Chondrocyte (in vitro differentiated cells): Measurements from ENCODE around the gene FAM171A1. TPM values are rescaled to one million over a fixed set of nuclear protein-coding genes. Genes with fewer than 3 reads are reported as not detected.

Experiments used
- DNase-seq: peaks from one replicate; pipeline ENCODE4 v3.0.0; 2021; ENCODE audit warnings: mixed read lengths, low spot score
- H3K27ac Mint-ChIP-seq: one replicate; pipeline ENCODE4 v1.8.0; 2021; ENCODE audit warnings: mild to moderate bottlenecking, moderate library complexity, mixed read lengths; ENCODE audit not compliant: unreplicated experiment
- H3K27me3 Mint-ChIP-seq: 2 replicates; pipeline ENCODE4 v1.8.0; 2021; ENCODE audit warnings: low read depth, mixed read lengths
- H3K36me3 Mint-ChIP-seq: 2 replicates; pipeline ENCODE4 v1.8.0; 2021; ENCODE audit warnings: low read depth, mixed read lengths
- H3K4me1 Mint-ChIP-seq: 2 replicates; pipeline ENCODE4 v1.8.0; 2021; ENCODE audit warnings: low read depth, mild to moderate bottlenecking, mixed read lengths
- H3K4me3 Mint-ChIP-seq: one replicate; pipeline ENCODE4 v1.8.0; 2021; ENCODE audit warnings: mild to moderate bottlenecking, moderate library complexity, mixed read lengths; ENCODE audit not compliant: unreplicated experiment
- H3K9me3 Mint-ChIP-seq: 2 replicates; pipeline ENCODE4 v1.8.0; 2021; ENCODE audit warnings: low read depth, mixed read lengths
- total RNA-seq: library from RNA; stranded (reverse); gene quantifications from 3 replicates; pipeline ENCODE4 v1.2.1, GENCODE V29; 2021
- TF ChIP-seq, protein P1 (sequence below): fragments of 200-600 bp; sonication (generic); IDR thresholded peaks from 2 replicates; pipeline ENCODE4 v1.5.0; 2021; ENCODE audit warnings: antibody characterized with exemption, mild to moderate bottlenecking, moderate library complexity

The FAM171A1 gene
- total RNA-seq, 1 donor from 2014 or later, result 40.9 TPM

DNA sequence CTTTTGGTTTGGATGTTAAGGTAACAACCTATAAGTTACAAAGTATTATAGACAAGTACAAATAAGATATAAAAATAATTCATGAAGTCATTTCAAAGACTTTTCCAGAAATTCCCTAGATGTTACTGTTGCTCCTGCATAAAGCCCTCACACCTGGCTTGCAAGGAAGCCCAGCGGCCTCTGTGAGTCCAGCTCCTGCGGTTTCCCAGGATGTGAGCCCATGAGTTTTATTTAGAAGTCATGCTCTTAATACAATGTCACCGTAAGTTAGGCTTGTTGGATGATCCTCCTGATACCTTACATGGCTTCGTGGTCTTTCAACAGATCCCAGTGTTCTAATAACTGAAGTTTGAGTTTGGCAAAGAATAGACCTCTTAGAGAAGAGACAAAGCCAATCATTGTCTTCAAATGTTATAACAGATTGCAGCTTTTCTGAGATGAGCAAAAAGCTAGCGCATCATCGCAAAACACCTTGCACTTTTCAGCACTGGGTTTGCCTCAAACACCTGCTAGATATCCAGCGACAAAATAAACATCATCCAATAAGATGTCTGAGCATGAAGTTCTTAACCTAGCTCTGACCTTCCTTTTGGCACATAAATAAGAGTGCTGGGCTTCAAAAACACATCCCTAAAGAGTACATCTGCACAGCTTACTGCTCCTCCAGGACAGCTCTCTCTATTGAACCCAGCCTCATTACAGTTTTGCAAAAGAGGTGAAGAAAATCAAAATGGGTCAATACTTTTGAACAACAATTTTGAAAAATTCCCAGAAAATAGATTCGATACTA is 3.6 kb downstream of the FAM171A1 start:
- H3K4me1 Mint-ChIP-seq, result peaks cover 29% of the 10 kb centered on the region
- peaks cover 3% of the 10 kb centered on the region for H3K9me3 Mint-ChIP-seq
- no peaks in the 10 kb centered on the region for H3K36me3 Mint-ChIP-seq
- H3K27ac Mint-ChIP-seq, result no peak overlapping the region
- TF ChIP-seq, protein P1, sequence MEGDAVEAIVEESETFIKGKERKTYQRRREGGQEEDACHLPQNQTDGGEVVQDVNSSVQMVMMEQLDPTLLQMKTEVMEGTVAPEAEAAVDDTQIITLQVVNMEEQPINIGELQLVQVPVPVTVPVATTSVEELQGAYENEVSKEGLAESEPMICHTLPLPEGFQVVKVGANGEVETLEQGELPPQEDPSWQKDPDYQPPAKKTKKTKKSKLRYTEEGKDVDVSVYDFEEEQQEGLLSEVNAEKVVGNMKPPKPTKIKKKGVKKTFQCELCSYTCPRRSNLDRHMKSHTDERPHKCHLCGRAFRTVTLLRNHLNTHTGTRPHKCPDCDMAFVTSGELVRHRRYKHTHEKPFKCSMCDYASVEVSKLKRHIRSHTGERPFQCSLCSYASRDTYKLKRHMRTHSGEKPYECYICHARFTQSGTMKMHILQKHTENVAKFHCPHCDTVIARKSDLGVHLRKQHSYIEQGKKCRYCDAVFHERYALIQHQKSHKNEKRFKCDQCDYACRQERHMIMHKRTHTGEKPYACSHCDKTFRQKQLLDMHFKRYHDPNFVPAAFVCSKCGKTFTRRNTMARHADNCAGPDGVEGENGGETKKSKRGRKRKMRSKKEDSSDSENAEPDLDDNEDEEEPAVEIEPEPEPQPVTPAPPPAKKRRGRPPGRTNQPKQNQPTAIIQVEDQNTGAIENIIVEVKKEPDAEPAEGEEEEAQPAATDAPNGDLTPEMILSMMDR, result no peak
- no peaks in the 10 kb centered on the region for H3K27me3 Mint-ChIP-seq
- no peak for DNase-seq
- H3K4me3 Mint-ChIP-seq, result no peak overlapping the region

DNA sequence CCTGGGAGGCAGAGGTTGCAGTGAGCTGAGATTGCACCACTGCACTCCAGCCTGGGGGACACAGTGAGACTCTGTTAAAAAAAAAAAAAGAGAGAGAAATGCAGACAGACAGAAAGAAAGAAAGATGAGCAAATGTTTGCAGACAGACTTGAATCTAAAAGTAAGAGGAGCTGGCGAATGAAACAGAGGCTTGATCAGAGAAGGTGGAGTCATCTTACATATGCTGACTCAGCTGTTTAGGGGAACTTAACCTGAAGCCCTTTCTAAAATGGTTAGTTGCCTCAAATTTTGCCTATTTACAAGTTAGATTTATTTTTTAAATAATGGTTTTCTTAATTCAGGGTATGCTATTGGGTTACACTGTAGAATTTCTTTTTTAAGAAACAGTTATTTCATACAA is 5.4 kb downstream of the FAM171A1 start:
- Mint-ChIP-seq H3K27ac (no peak overlapping the region), H3K9me3 (peaks cover 3% of the 10 kb centered on the region), H3K4me1 (peaks cover 29% of the 10 kb centered on the region), H3K36me3 (no peaks in the 10 kb centered on the region), H3K27me3 (no peaks in the 10 kb centered on the region), H3K4me3 (no peak overlapping the region)
- TF ChIP-seq, protein P1, result no peak
- DNase-seq, result no peak

DNA sequence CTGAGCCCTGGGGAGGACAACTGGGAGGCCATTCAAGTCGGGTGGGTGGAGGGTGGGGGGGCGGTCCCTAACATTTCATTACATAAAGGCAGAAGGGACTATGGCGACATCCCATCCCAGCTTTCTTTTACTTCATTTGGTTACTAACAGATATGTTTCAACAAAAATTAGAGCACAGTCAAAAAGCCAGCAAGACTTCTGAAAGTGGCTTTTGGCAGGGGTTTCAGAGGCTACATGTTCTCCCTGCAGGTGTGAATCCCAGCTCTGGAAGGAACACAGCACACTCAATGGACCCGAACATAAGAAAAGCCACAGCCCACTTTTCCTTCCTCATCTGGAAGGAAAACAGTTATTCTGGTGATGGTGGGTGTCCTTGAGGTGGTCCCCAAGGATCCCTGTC is 7.1 kb downstream of the FAM171A1 start:
- H3K36me3 Mint-ChIP-seq, result no peaks in the 10 kb centered on the region
- DNase-seq, result no peak
- no peak overlapping the region for H3K27ac Mint-ChIP-seq
- H3K4me1 Mint-ChIP-seq, result peaks cover 18% of the 10 kb centered on the region
- H3K9me3 Mint-ChIP-seq, result peaks cover 3% of the 10 kb centered on the region
- H3K27me3 Mint-ChIP-seq, result no peaks in the 10 kb centered on the region
- TF ChIP-seq, protein P1, result no peak
- no peak overlapping the region for H3K4me3 Mint-ChIP-seq

DNA sequence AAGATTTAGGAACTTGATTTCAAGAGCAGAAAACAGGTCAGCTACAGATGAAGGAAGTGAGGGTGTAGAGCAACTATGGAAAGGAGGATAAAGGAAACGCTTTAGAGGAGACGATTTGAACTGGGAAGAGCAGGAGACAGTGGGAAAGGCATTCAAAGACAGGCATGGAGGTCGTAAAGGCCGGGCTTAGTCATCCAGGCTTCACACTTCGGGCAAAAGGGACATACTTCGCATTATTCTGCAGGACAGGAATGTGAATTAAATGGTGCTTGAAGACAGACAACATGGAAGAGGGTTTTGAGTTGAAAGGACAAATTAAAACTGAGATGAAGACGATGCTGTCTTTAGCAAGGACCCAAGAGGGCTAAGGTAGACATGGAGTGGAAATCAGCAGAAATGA is 8.1 kb downstream of the FAM171A1 start:
- Mint-ChIP-seq H3K4me3 (peak overlapping the region; percentile 1), H3K36me3 (no peaks in the 10 kb centered on the region), H3K27me3 (no peaks in the 10 kb centered on the region), H3K9me3 (peaks cover 3% of the 10 kb centered on the region), H3K4me1 (peaks cover 10% of the 10 kb centered on the region), H3K27ac (peak overlapping the region; percentile 28)
- TF ChIP-seq, protein P1, result no peak
- DNase-seq, result no peak

DNA sequence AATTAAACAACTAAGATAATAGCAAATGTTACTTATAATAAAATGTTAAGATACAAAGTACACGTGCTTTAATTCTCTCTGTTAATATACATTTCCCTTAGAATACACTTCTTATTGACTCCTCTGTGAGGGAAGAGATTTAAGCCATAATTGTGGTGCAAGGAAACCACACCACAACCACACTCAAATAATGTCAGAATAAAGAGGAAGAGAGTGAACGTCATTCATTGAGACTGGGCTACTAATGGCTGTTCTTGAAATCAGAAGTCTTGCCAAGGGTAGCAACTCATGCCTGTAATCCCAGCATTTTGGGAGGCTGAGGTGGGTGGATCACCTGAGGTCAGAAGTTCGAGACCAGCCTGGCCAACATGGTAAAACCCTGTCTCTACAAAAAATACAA is 10.0 kb downstream of the FAM171A1 start:
- Mint-ChIP-seq H3K9me3 (peaks cover 3% of the 10 kb centered on the region), H3K36me3 (no peaks in the 10 kb centered on the region), H3K27ac (no peak overlapping the region), H3K27me3 (no peaks in the 10 kb centered on the region), H3K4me3 (no peak overlapping the region), H3K4me1 (peaks cover 10% of the 10 kb centered on the region)
- TF ChIP-seq, protein P1, result no peak
- DNase-seq, result no peak
